Measurements from ENCODE around the gene ANKRD28.

Gene ANKRD28

DNA sequence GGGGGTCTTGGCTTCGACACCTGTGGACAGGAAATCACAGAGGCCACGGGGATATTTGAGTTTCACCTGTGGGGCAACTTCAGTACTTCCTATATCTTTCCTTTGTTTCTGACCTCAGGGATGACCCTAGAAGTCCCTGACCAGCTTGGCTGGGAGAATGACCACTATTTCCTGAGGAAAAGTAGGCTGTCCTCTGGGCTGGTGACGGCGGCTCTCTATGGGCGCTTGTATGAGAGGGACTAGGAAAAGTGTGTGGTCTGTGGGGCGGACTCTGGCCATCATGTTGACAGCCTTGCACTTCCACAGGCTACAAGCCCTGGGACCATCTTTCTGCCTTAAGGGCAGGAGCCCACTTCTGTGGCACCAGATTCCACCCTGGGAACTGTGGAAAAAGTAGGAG is 152.5 kb downstream of the ANKRD28 start:
- Histone ChIP-seq H3K4me2 (no peak overlapping the region), H3K9ac (no peak overlapping the region), H2AFZ (ENCODE audit: low read depth) (no peak overlapping the region)

DNA sequence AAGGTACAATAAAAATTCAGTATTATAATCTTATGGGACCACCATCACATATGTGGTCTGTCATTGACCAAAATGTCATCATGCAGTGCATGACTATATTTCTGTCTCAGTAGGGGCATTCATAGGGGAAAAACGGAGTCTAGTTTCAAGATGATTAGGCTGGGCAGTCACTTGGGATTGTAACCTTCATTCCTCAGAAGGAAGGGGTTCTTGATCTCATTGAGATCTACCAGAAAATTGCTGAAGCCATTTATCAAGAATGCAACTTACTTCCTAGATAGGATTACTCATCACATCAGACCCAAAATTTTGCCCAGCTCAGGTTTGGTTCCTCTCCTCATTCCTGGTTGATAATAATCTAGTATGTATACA is 158.9 kb downstream of the ANKRD28 start:
- no peak for TF ChIP-seq CTCF (conservative IDR thresholded peaks at IDR 0.05; ENCODE audit: low read depth, low read length)
- H3K27ac ChIP-seq = no peak overlapping the region
- no peaks in the 10 kb centered on the region for H3K27me3 ChIP-seq (ENCODE audit: insufficient read depth, low read depth)
- H2AFZ ChIP-seq (ENCODE audit: low read depth) = no peak overlapping the region
- no peaks in the 10 kb centered on the region for H3K36me3 ChIP-seq (ENCODE audit: insufficient read depth)
- H3K9ac ChIP-seq = no peak overlapping the region
- no peaks in the 10 kb centered on the region for H3K79me2 ChIP-seq (ENCODE audit: insufficient read depth, low read depth)
- no peaks in the 10 kb centered on the region for H4K20me1 ChIP-seq (ENCODE audit: insufficient read depth)
- H3K4me3 ChIP-seq (IDR thresholded peaks at IDR 0.05; ENCODE audit: insufficient read depth, low read depth, low read length) = no peak overlapping the region
- H3K4me1 ChIP-seq (ENCODE audit: low read depth, poor library complexity, severe bottlenecking) = peaks cover 31% of the 10 kb centered on the region
- H3K4me2 ChIP-seq = peak overlapping the region; percentile 61; the same call in 1 of the 2 replicates

More for the DNA sequence above, 152.5 kb downstream of the ANKRD28 start:
- Histone ChIP-seq H3K4me1 (ENCODE audit: low read depth, poor library complexity, severe bottlenecking) (peaks cover 48% of the 10 kb centered on the region), H4K20me1 (ENCODE audit: insufficient read depth) (no peaks in the 10 kb centered on the region), H3K27ac (no peak overlapping the region), H3K79me2 (ENCODE audit: insufficient read depth, low read depth) (no peaks in the 10 kb centered on the region), H3K4me3 (IDR thresholded peaks at IDR 0.05; ENCODE audit: insufficient read depth, low read depth, low read length) (no peak overlapping the region), H3K36me3 (ENCODE audit: insufficient read depth) (no peaks in the 10 kb centered on the region), H3K27me3 (ENCODE audit: insufficient read depth, low read depth) (no peaks in the 10 kb centered on the region)
- no peak for TF ChIP-seq CTCF (conservative IDR thresholded peaks at IDR 0.05; ENCODE audit: low read depth, low read length)

DNA sequence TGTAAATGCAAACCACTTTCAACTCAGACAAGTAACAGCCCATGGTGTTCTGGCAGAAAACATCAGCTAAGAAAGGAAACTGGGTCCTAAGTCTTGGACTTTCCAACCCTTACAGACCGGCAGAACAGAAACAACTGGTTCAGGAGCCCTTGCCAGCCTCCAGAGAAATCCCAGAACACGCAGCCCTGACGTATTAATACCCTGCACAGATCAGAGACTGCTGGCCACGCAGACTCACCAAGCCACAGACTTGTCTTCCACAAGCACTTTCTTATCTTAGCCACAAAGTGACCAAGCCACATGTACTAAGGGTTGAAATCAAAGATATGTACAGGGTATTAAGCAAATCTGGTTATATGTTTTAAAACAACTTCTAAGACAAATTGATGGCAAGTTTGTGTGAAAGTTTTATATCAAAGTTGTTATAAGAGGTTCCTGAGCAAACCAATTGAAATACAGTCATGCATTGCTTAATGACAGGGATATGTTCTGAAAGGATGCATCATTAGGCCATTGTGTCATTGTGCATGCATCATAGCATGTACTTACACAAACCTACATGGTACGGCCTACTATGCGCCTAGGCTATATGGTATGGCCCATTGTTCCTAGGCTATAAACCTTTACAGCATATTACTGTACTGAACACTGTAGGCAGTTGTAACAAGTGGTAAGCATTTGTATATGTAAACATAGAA is 159.4 kb downstream of the ANKRD28 start:
- H3K36me3 ChIP-seq (ENCODE audit: insufficient read depth) = no peaks in the 10 kb centered on the region
- H3K4me3 ChIP-seq (IDR thresholded peaks at IDR 0.05; ENCODE audit: insufficient read depth, low read depth, low read length) = no peak overlapping the region
- no peaks in the 10 kb centered on the region for H3K79me2 ChIP-seq (ENCODE audit: insufficient read depth, low read depth)
- H4K20me1 ChIP-seq (ENCODE audit: insufficient read depth) = no peaks in the 10 kb centered on the region
- peak overlapping the region; percentile 37; the same call in 1 of the 2 replicates for H3K27ac ChIP-seq
- peaks cover 31% of the 10 kb centered on the region for H3K4me1 ChIP-seq (ENCODE audit: low read depth, poor library complexity, severe bottlenecking)
- no peak for TF ChIP-seq CTCF (conservative IDR thresholded peaks at IDR 0.05; ENCODE audit: low read depth, low read length)
- H2AFZ ChIP-seq (ENCODE audit: low read depth) = no peak overlapping the region
- no peak overlapping the region for H3K9ac ChIP-seq
- H3K4me2 ChIP-seq = peak overlapping the region; percentile 61; the same call in 1 of the 2 replicates
- no peaks in the 10 kb centered on the region for H3K27me3 ChIP-seq (ENCODE audit: insufficient read depth, low read depth)

DNA sequence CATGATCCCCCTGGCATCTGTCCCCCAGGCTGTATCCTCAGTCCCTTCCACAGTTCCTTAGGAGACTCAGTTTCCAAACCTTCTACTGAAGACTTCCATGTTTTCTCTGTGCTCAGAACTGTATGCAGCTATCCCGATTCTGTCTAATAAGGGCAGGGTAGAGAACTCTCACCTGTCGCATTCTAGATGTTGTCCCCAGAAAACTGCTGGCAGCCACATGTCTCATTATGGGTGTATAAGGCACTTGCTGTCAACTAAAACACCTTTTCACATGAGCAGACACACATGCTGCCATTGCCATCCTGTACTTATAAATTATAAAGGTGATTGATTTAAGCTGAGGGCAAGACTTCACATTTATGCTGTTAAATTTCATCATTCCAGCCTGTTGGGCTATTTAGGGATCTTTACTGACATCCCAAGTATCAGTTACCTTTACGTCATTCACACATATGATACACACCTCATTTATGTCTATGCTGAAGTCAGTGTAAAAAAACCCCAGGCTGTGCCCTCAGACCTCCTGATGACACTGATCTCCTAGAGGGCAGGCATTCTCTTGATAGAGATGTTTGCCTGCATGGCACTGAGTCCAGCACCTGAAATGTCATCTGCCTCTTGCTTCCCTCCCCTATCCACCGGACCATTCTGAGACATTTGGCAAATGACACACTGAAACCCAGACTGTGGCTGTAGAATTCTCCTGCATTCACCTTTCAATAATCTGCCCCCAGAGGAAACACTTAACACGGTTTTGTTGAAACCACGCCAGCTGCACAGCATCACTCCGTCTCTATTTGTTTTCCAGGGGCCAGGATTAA is 160.4 kb downstream of the ANKRD28 start:
- H3K4me2 ChIP-seq = peak overlapping the region; percentile 61; the same call in 1 of the 2 replicates
- H3K27me3 ChIP-seq (ENCODE audit: insufficient read depth, low read depth) = no peaks in the 10 kb centered on the region
- no peak overlapping the region for H3K9ac ChIP-seq
- no peaks in the 10 kb centered on the region for H4K20me1 ChIP-seq (ENCODE audit: insufficient read depth)
- no peak for TF ChIP-seq CTCF (conservative IDR thresholded peaks at IDR 0.05; ENCODE audit: low read depth, low read length)
- peaks cover 31% of the 10 kb centered on the region for H3K4me1 ChIP-seq (ENCODE audit: low read depth, poor library complexity, severe bottlenecking)
- no peaks in the 10 kb centered on the region for H3K36me3 ChIP-seq (ENCODE audit: insufficient read depth)
- no peak overlapping the region for H3K4me3 ChIP-seq (IDR thresholded peaks at IDR 0.05; ENCODE audit: insufficient read depth, low read depth, low read length)
- no peak overlapping the region for H2AFZ ChIP-seq (ENCODE audit: low read depth)
- H3K27ac ChIP-seq = peak overlapping the region; percentile 37; the same call in 1 of the 2 replicates
- no peaks in the 10 kb centered on the region for H3K79me2 ChIP-seq (ENCODE audit: insufficient read depth, low read depth)
